PFSK-1 (cell line): ENCODE results near the gene HMGB4.

ENCODE experiments used
- POLR2AphosphoS5 ChIP-seq: IDR thresholded peaks from 2 replicates; pipeline ENCODE4 v1.6.1; 2012; ENCODE audit warnings: low read depth, mild to moderate bottlenecking, control low read depth, low read length, moderate library complexity
- TAF1 ChIP-seq: IDR thresholded peaks from 2 replicates; pipeline ENCODE4 v1.6.1; 2012; ENCODE audit warnings: low read length, control low read depth, borderline replicate concordance; ENCODE audit not compliant: insufficient read depth

DNA sequence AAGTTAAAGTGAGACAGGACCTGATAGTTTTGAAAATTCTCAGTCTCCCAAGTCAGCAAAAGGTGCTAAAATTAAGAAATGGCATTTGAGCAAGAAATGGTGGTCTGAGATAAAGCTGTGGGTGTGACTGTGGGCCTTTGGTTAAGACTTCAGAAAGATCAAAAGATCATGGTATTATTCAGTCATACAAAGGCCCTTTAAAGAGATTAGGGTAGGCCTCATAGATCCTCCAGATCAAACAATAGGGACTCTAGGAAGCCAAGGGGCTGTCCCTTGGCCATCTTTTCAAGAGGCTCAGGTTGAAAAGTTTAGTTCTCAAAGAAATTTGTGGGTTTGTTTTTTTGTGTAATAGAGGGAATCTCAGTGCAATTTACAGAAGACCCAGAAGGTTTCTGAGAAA, 8.4 kb downstream of the HMGB4 start:
- TF ChIP-seq POLR2AphosphoS5 (no peak), TAF1 (no peak)
